Measurements from ENCODE around the gene ADGRA1.
A peak's percentile ranks its signal among the peaks of the same experiment; 100 is the strongest.
"Not testable (repeated sequence)": the region's sequence is repeated elsewhere in the genome, so short reads cannot be mapped to it uniquely, and the experiment has no call there.

The ADGRA1 gene

GRCh38 chr10:133050371-133050770 lies 37.4 kb upstream of the ADGRA1 start:
- Histone ChIP-seq H3K9me3 (ENCODE audit: control insufficient read depth, insufficient read depth, low read depth, low read length) (no peaks in the 10 kb centered on the region), H3K36me3 (ENCODE audit: control insufficient read depth in 2 of 2, insufficient read depth in 1 of 2, low read length in 2 of 2) (no peaks in the 10 kb centered on the region), H3K4me3 (ENCODE audit: low read depth, low read length) (no peak overlapping the region), H3K4me1 (ENCODE audit: control insufficient read depth, insufficient read depth, low read length) (no peaks in the 10 kb centered on the region), H3K27ac (ENCODE audit: extremely low read depth, low read depth, low read length) (no peak overlapping the region)
- TF ChIP-seq ZNF670 (tag by site-specific recombination; IDR thresholded peaks at IDR 0.05; ENCODE audit: low read depth): no peak
- TF ChIP-seq KLF1 (tag by site-specific recombination; IDR thresholded peaks at IDR 0.05): peak; percentile 46; the same call in 1 of the 2 replicates
- no peak for TF ChIP-seq ZNF530 (tag by site-specific recombination; IDR thresholded peaks at IDR 0.05; ENCODE audit: low read depth)
- ChIA-PET POLR2A (no interaction called here), CTCF (no interaction called here)

GRCh38 chr10:133052076-133052475 lies 35.6 kb upstream of the ADGRA1 start:
- Histone ChIP-seq H3K9me3 (ENCODE audit: control insufficient read depth, insufficient read depth, low read depth, low read length) (no peaks in the 10 kb centered on the region), H3K27ac (ENCODE audit: extremely low read depth, low read depth, low read length) (no peak overlapping the region), H3K36me3 (ENCODE audit: control insufficient read depth in 2 of 2, insufficient read depth in 1 of 2, low read length in 2 of 2) (no peaks in the 10 kb centered on the region), H3K4me3 (ENCODE audit: low read depth, low read length) (no peak overlapping the region), H3K4me1 (ENCODE audit: control insufficient read depth, insufficient read depth, low read length) (no peaks in the 10 kb centered on the region)
- POLR2A ChIA-PET: no interaction called here
- CTCF ChIA-PET: no interaction called here
- TF ChIP-seq SETDB1 (IDR thresholded peaks at IDR 0.05; ENCODE audit: insufficient read length, low read length): no peak

GRCh38 chr10:133053527-133054133 lies 34.1 kb upstream of the ADGRA1 start:
- CTCF ChIA-PET; H3K9me3 ChIP-seq (ENCODE audit: control insufficient read depth, insufficient read depth, low read depth, low read length); H3K4me3 ChIP-seq (ENCODE audit: low read depth, low read length); H3K36me3 ChIP-seq (ENCODE audit: control insufficient read depth in 2 of 2, insufficient read depth in 1 of 2, low read length in 2 of 2); POLR2A ChIA-PET; H3K27ac ChIP-seq (ENCODE audit: extremely low read depth, low read depth, low read length); H3K4me1 ChIP-seq (ENCODE audit: control insufficient read depth, insufficient read depth, low read length): not testable (repeated sequence)
- TF ChIP-seq ZBTB17 (tag by site-specific recombination; IDR thresholded peaks at IDR 0.05): peak; percentile 100

- POLR2A ChIA-PET: no interaction called here
- H3K36me3 ChIP-seq (ENCODE audit: control insufficient read depth in 2 of 2, insufficient read depth in 1 of 2, low read length in 2 of 2): no peaks in the 10 kb centered on the region
- H3K27ac ChIP-seq (ENCODE audit: extremely low read depth, low read depth, low read length): no peak overlapping the region
- H3K4me3 ChIP-seq (ENCODE audit: low read depth, low read length): no peak overlapping the region
- CTCF ChIA-PET: no interaction called here
- TF ChIP-seq ZNF112 (tag by site-specific recombination; IDR thresholded peaks at IDR 0.05): no peak
- TF ChIP-seq ZNF514 (tag by site-specific recombination; IDR thresholded peaks at IDR 0.05): no peak
- TF ChIP-seq PRDM2 (tag by site-specific recombination; IDR thresholded peaks at IDR 0.05; ENCODE audit: borderline replicate concordance): no peak
- TF ChIP-seq MYNN (tag by site-specific recombination; IDR thresholded peaks at IDR 0.05; ENCODE audit: borderline replicate concordance): no peak
- TF ChIP-seq ZNF776 (tag by site-specific recombination; IDR thresholded peaks at IDR 0.05; ENCODE audit: borderline replicate concordance): no peak
- no peak for TF ChIP-seq ZNF221 (tag by site-specific recombination; IDR thresholded peaks at IDR 0.05; ENCODE audit: borderline replicate concordance)
- no peak for TF ChIP-seq ZNF19 (tag by site-specific recombination; IDR thresholded peaks at IDR 0.05; ENCODE audit: low read depth)
- no peak for TF ChIP-seq ZNF146 (tag by site-specific recombination; IDR thresholded peaks at IDR 0.05)
- no peak for TF ChIP-seq ZNF660 (tag by site-specific recombination; IDR thresholded peaks at IDR 0.05)
- TF ChIP-seq GLI2 (tag by site-specific recombination; IDR thresholded peaks at IDR 0.05; ENCODE audit: borderline replicate concordance, low read depth): no peak
- TF ChIP-seq TSHZ1 (tag by site-specific recombination; IDR thresholded peaks at IDR 0.05; ENCODE audit: borderline replicate concordance): no peak
- no peak for TF ChIP-seq ZNF26 (tag by site-specific recombination; IDR thresholded peaks at IDR 0.05)
- no peaks in the 10 kb centered on the region for H3K4me1 ChIP-seq (ENCODE audit: control insufficient read depth, insufficient read depth, low read length)
- no peaks in the 10 kb centered on the region for H3K9me3 ChIP-seq (ENCODE audit: control insufficient read depth, insufficient read depth, low read depth, low read length)
These were observed 32.3 kb upstream of the ADGRA1 start for GRCh38 chr10:133055470-133055869.
